PFSK-1 (cell line): ENCODE results near the gene JMY.

ENCODE experiments used
- FOXP2 ChIP-seq: optimal IDR thresholded peaks from 2 replicates; pipeline ENCODE3; 2011; ENCODE audit warnings: borderline replicate concordance, control low read depth, inconsistent platforms; ENCODE audit not compliant: insufficient read depth; ENCODE audit errors: extremely low read length, extremely low read depth
- POLR2AphosphoS5 ChIP-seq: IDR thresholded peaks from 2 replicates; pipeline ENCODE4 v1.6.1; 2012; ENCODE audit warnings: low read depth, mild to moderate bottlenecking, control low read depth, low read length, moderate library complexity
- REST ChIP-seq, 2 experiments: IDR thresholded peaks; 2 replicates each; pipeline versions ENCODE4 v1.6.1 to v1.8.0; 2011 to 2012; ENCODE audit warnings: low read depth in 2 of 2, low read length in 2 of 2, control low read depth in 1 of 2, inconsistent platforms in 1 of 2, mild to moderate bottlenecking in 1 of 2, moderate library complexity in 1 of 2; ENCODE audit not compliant: insufficient read depth in 1 of 2
- SIN3A ChIP-seq: IDR thresholded peaks from 2 replicates; pipeline ENCODE4 v1.6.1; 2012; ENCODE audit warnings: mild to moderate bottlenecking, low read length, moderate library complexity, borderline replicate concordance; ENCODE audit not compliant: insufficient read depth
- TAF1 ChIP-seq: IDR thresholded peaks from 2 replicates; pipeline ENCODE4 v1.6.1; 2012; ENCODE audit warnings: low read length, control low read depth, borderline replicate concordance; ENCODE audit not compliant: insufficient read depth

GRCh38 chr5:79267180-79267579 is 31.2 kb downstream of the JMY start:
- TF ChIP-seq REST (IDR thresholded peaks at IDR 0.05; ENCODE audit: insufficient read depth in 1 of 2, low read depth in 2 of 2, low read length in 2 of 2), result no peak
- no peak for TF ChIP-seq POLR2AphosphoS5
- no peak for TF ChIP-seq TAF1
- no peak for TF ChIP-seq SIN3A
- no peak for TF ChIP-seq FOXP2
